HL-60/S4 (cell line): ENCODE results near the gene MAPK6.

ENCODE experiments used
- in situ Hi-C: fragments of 300-500 bp; cut with MboI; formaldehyde crosslinking; loops from 2 replicates; pipeline ENCODE4 v1.14.3; 2022; ENCODE audit warnings: low sequenced_read_pairs

Gene MAPK6

GRCh38 chr15:52010633-52011595 lies 8.1 kb upstream of the MAPK6 start:
- in situ Hi-C loops = no loop called here

GRCh38 chr15:52011711-52012144 lies 7.3 kb upstream of the MAPK6 start:
- in situ Hi-C loops = no loop called here

- in situ Hi-C loops = no loop called here
Observed at GRCh38 chr15:52012210-52012609, 6.8 kb upstream of the MAPK6 start.

- in situ Hi-C loops = no loop called here
Observed at GRCh38 chr15:52013151-52013791, 5.7 kb upstream of the MAPK6 start.

- in situ Hi-C loops = no loop called here
Observed at GRCh38 chr15:52014616-52015015, 4.4 kb upstream of the MAPK6 start.

GRCh38 chr15:52016316-52016715 lies 2.7 kb upstream of the MAPK6 start:
- in situ Hi-C loops = no loop called here

GRCh38 chr15:52018244-52018643 lies 775 bp upstream of the MAPK6 start:
- in situ Hi-C loops = no loop called here

- in situ Hi-C loops = no loop called here
Observed at GRCh38 chr15:52019394-52020220, 588 bp downstream of the MAPK6 start.

GRCh38 chr15:52020221-52021085 lies 1.4 kb downstream of the MAPK6 start:
- in situ Hi-C loops = no loop called here

GRCh38 chr15:52021128-52021671 lies 2.2 kb downstream of the MAPK6 start:
- in situ Hi-C loops = no loop called here

- in situ Hi-C loops = no loop called here
Observed at GRCh38 chr15:52021892-52022540, 3.0 kb downstream of the MAPK6 start.

- in situ Hi-C loops = no loop called here
Observed at GRCh38 chr15:52023169-52023922, 4.3 kb downstream of the MAPK6 start.

- in situ Hi-C loops = no loop called here
Observed at GRCh38 chr15:52028431-52029093, 9.5 kb downstream of the MAPK6 start.

- in situ Hi-C loops = no loop called here
Observed at GRCh38 chr15:52030010-52030409, 11.0 kb downstream of the MAPK6 start.

- in situ Hi-C loops = no loop called here
Observed at GRCh38 chr15:52031556-52031955, 12.5 kb downstream of the MAPK6 start.

- in situ Hi-C loops = no loop called here
Observed at GRCh38 chr15:52037889-52038505, 19.0 kb downstream of the MAPK6 start.

- in situ Hi-C loops = no loop called here
Observed at GRCh38 chr15:52039925-52040781, 21.1 kb downstream of the MAPK6 start.
